Activated T-helper 17 cell treated with anti-CD3 and anti-CD28 coated beads, Interleukin-2, amount 50 U/mL, for 72 hours (primary cell): ENCODE measurements around the gene RNASE13. TPM values are rescaled to one million over a fixed set of nuclear protein-coding genes. Genes with fewer than 3 reads are reported as not detected.

Experiments
- ATAC-seq: fragments of 150-1000 bp; cut with Tn5 transposase; replicated peaks from 2 replicates; pipeline ENCODE4 v1.10.0; 2021; ENCODE audit warnings: mild to moderate bottlenecking, moderate library complexity
- H3K27ac Mint-ChIP-seq: one replicate; pipeline ENCODE4 v1.8.0; 2022; ENCODE audit warnings: mixed read lengths
- H3K27me3 Mint-ChIP-seq: one replicate; pipeline ENCODE4 v1.8.0; 2022; ENCODE audit warnings: mixed read lengths
- H3K36me3 Mint-ChIP-seq: one replicate; pipeline ENCODE4 v1.8.0; 2022; ENCODE audit warnings: low read depth, mild to moderate bottlenecking, mixed read lengths
- H3K4me1 Mint-ChIP-seq: one replicate; pipeline ENCODE4 v1.8.0; 2022; ENCODE audit warnings: mixed read lengths
- H3K4me3 Mint-ChIP-seq: one replicate; pipeline ENCODE4 v1.8.0; 2022; ENCODE audit warnings: mild to moderate bottlenecking, mixed read lengths
- H3K9me3 Mint-ChIP-seq: one replicate; pipeline ENCODE4 v1.8.0; 2022; ENCODE audit warnings: mixed read lengths
- total RNA-seq, 2 donors: library from RNA; stranded (reverse); gene quantifications; one replicate each; pipeline ENCODE4 v1.2.3, GENCODE V29; 2022

Gene RNASE13
- total RNA-seq, 2 donors from 2014 or later, result not detected

- Mint-ChIP-seq H3K36me3 (peaks cover 6% of the 10 kb centered on the region), H3K4me3 (peak within 1 kb of the TSS; percentile 86), H3K27ac (peak within 1 kb of the TSS; percentile 66), H3K4me1 (peaks cover 12% of the 10 kb centered on the region), H3K27me3 (no peaks in the 10 kb centered on the region), H3K9me3 (no peaks in the 10 kb centered on the region)
- ATAC-seq, result peak; percentile 83
Measured at GRCh38 chr14:21024585-21025370, 9.8 kb downstream of the RNASE13 start, which contains the start of gene NDRG2. Gene NDRG2 (minus strand): TSS chr14:21025061. CDS start chr14:21023315, 1,746 bp downstream.

- Mint-ChIP-seq H3K27ac (peak overlapping the region; percentile 66), H3K36me3 (peaks cover 11% of the 10 kb centered on the region), H3K27me3 (no peaks in the 10 kb centered on the region), H3K9me3 (no peaks in the 10 kb centered on the region), H3K4me3 (peak overlapping the region; percentile 86), H3K4me1 (peaks cover 12% of the 10 kb centered on the region)
- peak; percentile 54 for ATAC-seq
Measured at GRCh38 chr14:21023817-21024584, 10.6 kb downstream of the RNASE13 start.

- no peaks in the 10 kb centered on the region for H3K9me3 Mint-ChIP-seq
- peaks cover 11% of the 10 kb centered on the region for H3K36me3 Mint-ChIP-seq
- H3K27ac Mint-ChIP-seq, result no peak overlapping the region
- peak overlapping the region; percentile 86 for H3K4me3 Mint-ChIP-seq
- no peak for ATAC-seq
- peaks cover 12% of the 10 kb centered on the region for H3K4me1 Mint-ChIP-seq
- no peaks in the 10 kb centered on the region for H3K27me3 Mint-ChIP-seq
Measured at GRCh38 chr14:21023174-21023573, 11.4 kb downstream of the RNASE13 start.

GRCh38 chr14:21022686-21023085 lies 11.9 kb downstream of the RNASE13 start:
- no peak overlapping the region for H3K27ac Mint-ChIP-seq
- no peaks in the 10 kb centered on the region for H3K27me3 Mint-ChIP-seq
- peaks cover 12% of the 10 kb centered on the region for H3K4me1 Mint-ChIP-seq
- H3K36me3 Mint-ChIP-seq, result peaks cover 11% of the 10 kb centered on the region
- no peak overlapping the region for H3K4me3 Mint-ChIP-seq
- ATAC-seq, result no peak
- no peaks in the 10 kb centered on the region for H3K9me3 Mint-ChIP-seq

GRCh38 chr14:21020977-21021545 lies 13.5 kb downstream of the RNASE13 start:
- Mint-ChIP-seq H3K27ac (peak overlapping the region; percentile 29), H3K4me3 (no peak overlapping the region), H3K36me3 (peaks cover 11% of the 10 kb centered on the region), H3K9me3 (no peaks in the 10 kb centered on the region), H3K4me1 (peaks cover 12% of the 10 kb centered on the region), H3K27me3 (no peaks in the 10 kb centered on the region)
- no peak for ATAC-seq

- Mint-ChIP-seq H3K36me3 (peaks cover 11% of the 10 kb centered on the region), H3K4me3 (no peak overlapping the region)
Measured at GRCh38 chr14:21019366-21019765, 15.2 kb downstream of the RNASE13 start.

GRCh38 chr14:21018781-21019180 lies 15.8 kb downstream of the RNASE13 start:
- Mint-ChIP-seq H3K4me3 (no peak overlapping the region), H3K27ac (peak overlapping the region; percentile 26), H3K9me3 (no peaks in the 10 kb centered on the region), H3K4me1 (peaks cover 6% of the 10 kb centered on the region), H3K36me3 (peaks cover 11% of the 10 kb centered on the region), H3K27me3 (peaks cover 2% of the 10 kb centered on the region)
- ATAC-seq, result no peak

More at GRCh38 chr14:21019366-21019765, 15.2 kb downstream of the RNASE13 start:
- Mint-ChIP-seq H3K9me3 (no peaks in the 10 kb centered on the region), H3K27me3 (no peaks in the 10 kb centered on the region), H3K4me1 (peaks cover 11% of the 10 kb centered on the region), H3K27ac (no peak overlapping the region)
- no peak for ATAC-seq

GRCh38 chr14:21018286-21018685 lies 16.3 kb downstream of the RNASE13 start:
- H3K36me3 Mint-ChIP-seq, result peaks cover 11% of the 10 kb centered on the region
- no peaks in the 10 kb centered on the region for H3K9me3 Mint-ChIP-seq
- H3K27me3 Mint-ChIP-seq, result peaks cover 3% of the 10 kb centered on the region
- no peak overlapping the region for H3K4me3 Mint-ChIP-seq
- H3K4me1 Mint-ChIP-seq, result peaks cover 6% of the 10 kb centered on the region
- peak overlapping the region; percentile 26 for H3K27ac Mint-ChIP-seq
- ATAC-seq, result no peak

- no peak for ATAC-seq
- Mint-ChIP-seq H3K4me3 (no peak overlapping the region), H3K36me3 (peaks cover 11% of the 10 kb centered on the region), H3K4me1 (peaks cover 2% of the 10 kb centered on the region), H3K27ac (no peak overlapping the region), H3K27me3 (peaks cover 4% of the 10 kb centered on the region), H3K9me3 (no peaks in the 10 kb centered on the region)
Measured at GRCh38 chr14:21017528-21018245, 16.9 kb downstream of the RNASE13 start.

GRCh38 chr14:21016413-21017190 lies 18.0 kb downstream of the RNASE13 start:
- Mint-ChIP-seq H3K36me3 (peaks cover 11% of the 10 kb centered on the region), H3K4me1 (no peaks in the 10 kb centered on the region), H3K9me3 (no peaks in the 10 kb centered on the region), H3K4me3 (no peak overlapping the region), H3K27ac (no peak overlapping the region), H3K27me3 (peaks cover 14% of the 10 kb centered on the region)
- ATAC-seq, result no peak

- Mint-ChIP-seq H3K27me3 (peaks cover 14% of the 10 kb centered on the region), H3K27ac (no peak overlapping the region), H3K4me1 (no peaks in the 10 kb centered on the region), H3K36me3 (peaks cover 5% of the 10 kb centered on the region), H3K4me3 (no peak overlapping the region), H3K9me3 (no peaks in the 10 kb centered on the region)
- no peak for ATAC-seq
Measured at GRCh38 chr14:21015312-21015711, 19.3 kb downstream of the RNASE13 start.

GRCh38 chr14:21014761-21015190 lies 19.8 kb downstream of the RNASE13 start:
- no peaks in the 10 kb centered on the region for H3K9me3 Mint-ChIP-seq
- no peak overlapping the region for H3K27ac Mint-ChIP-seq
- no peaks in the 10 kb centered on the region for H3K4me1 Mint-ChIP-seq
- ATAC-seq, result peak; percentile 86
- H3K27me3 Mint-ChIP-seq, result peaks cover 14% of the 10 kb centered on the region
- peaks cover 4% of the 10 kb centered on the region for H3K36me3 Mint-ChIP-seq
- H3K4me3 Mint-ChIP-seq, result no peak overlapping the region

- ATAC-seq, result no peak
- Mint-ChIP-seq H3K27ac (no peak overlapping the region), H3K9me3 (no peaks in the 10 kb centered on the region), H3K27me3 (peaks cover 14% of the 10 kb centered on the region), H3K4me1 (no peaks in the 10 kb centered on the region), H3K36me3 (no peaks in the 10 kb centered on the region), H3K4me3 (no peak overlapping the region)
Measured at GRCh38 chr14:21011136-21011535, 23.5 kb downstream of the RNASE13 start.
